Astrocyte (in vitro differentiated cells and primary cell): ENCODE results near the gene AGBL5. TPM values are rescaled to one million over a fixed set of nuclear protein-coding genes. Genes with fewer than 3 reads are reported as not detected.

ENCODE experiments used
- DNase-seq: peaks from one replicate; pipeline ENCODE4 v3.0.0-alpha.2; 2010; ENCODE audit warnings: low read depth
- FAIRE-seq: peaks from 2 replicates; lab custom pipeline; 2011; peaks lifted over from hg19 to GRCh38; lab: Jason Lieb, UNC
- H2AFZ ChIP-seq: 2 replicates; pipeline ENCODE4 v1.6.0; 2012; ENCODE audit warnings: low read depth, low read length, inconsistent platforms
- H3K27ac ChIP-seq: 2 replicates; pipeline ENCODE4 v1.5.1; 2011; ENCODE audit warnings: low read depth, low read length, inconsistent platforms
- H3K27me3 ChIP-seq: 2 replicates; pipeline ENCODE4 v1.6.0; 2011; ENCODE audit warnings: low read length, inconsistent platforms; ENCODE audit not compliant: insufficient read depth
- H3K36me3 ChIP-seq: 2 replicates; pipeline ENCODE4 v1.5.1; 2011; ENCODE audit warnings: low read length, inconsistent platforms; ENCODE audit not compliant: insufficient read depth
- H3K4me1 ChIP-seq: 2 replicates; pipeline ENCODE4 v1.5.1; 2011; ENCODE audit warnings: low read length, inconsistent platforms; ENCODE audit not compliant: insufficient read depth
- H3K4me2 ChIP-seq: 2 replicates; pipeline ENCODE4 v1.6.0; 2012; ENCODE audit warnings: low read length, inconsistent platforms
- H3K4me3 ChIP-seq: 2 replicates; pipeline ENCODE4 v1.5.1; 2011; ENCODE audit warnings: low read depth, mild to moderate bottlenecking, low read length, inconsistent platforms; ENCODE audit not compliant: insufficient read depth
- H3K79me2 ChIP-seq: 2 replicates; pipeline ENCODE4 v1.6.0; 2012; ENCODE audit warnings: mild to moderate bottlenecking, low read length, inconsistent platforms; ENCODE audit not compliant: insufficient read depth
- H3K9ac ChIP-seq: 2 replicates; pipeline ENCODE4 v1.6.0; 2012; ENCODE audit warnings: mild to moderate bottlenecking, low read length, inconsistent platforms
- H3K9me3 ChIP-seq: 2 replicates; pipeline ENCODE4 v1.5.1; 2012; ENCODE audit warnings: low read depth, mild to moderate bottlenecking, low read length, inconsistent platforms; ENCODE audit not compliant: insufficient read depth
- H4K20me1 ChIP-seq: 2 replicates; pipeline ENCODE4 v1.6.0; 2012; ENCODE audit warnings: low read length, inconsistent platforms; ENCODE audit not compliant: insufficient read depth
- H3K27ac Mint-ChIP-seq: one replicate; pipeline ENCODE4 v1.8.0; 2021; ENCODE audit warnings: mild to moderate bottlenecking, mixed read lengths; ENCODE audit not compliant: unreplicated experiment
- H3K27me3 Mint-ChIP-seq: one replicate; pipeline ENCODE4 v1.8.0; 2021; ENCODE audit warnings: low read depth, mixed read lengths; ENCODE audit not compliant: unreplicated experiment
- H3K36me3 Mint-ChIP-seq: one replicate; pipeline ENCODE4 v1.8.0; 2021; ENCODE audit warnings: low read depth, mixed read lengths; ENCODE audit not compliant: unreplicated experiment
- H3K4me1 Mint-ChIP-seq: one replicate; pipeline ENCODE4 v1.8.0; 2021; ENCODE audit warnings: low read depth, mixed read lengths; ENCODE audit not compliant: unreplicated experiment
- H3K4me3 Mint-ChIP-seq: one replicate; pipeline ENCODE4 v1.8.0; 2021; ENCODE audit warnings: mild to moderate bottlenecking, moderate library complexity, mixed read lengths; ENCODE audit not compliant: unreplicated experiment
- H3K9me3 Mint-ChIP-seq: one replicate; pipeline ENCODE4 v1.8.0; 2021; ENCODE audit warnings: mild to moderate bottlenecking, mixed read lengths; ENCODE audit not compliant: unreplicated experiment
- CTCF ChIP-seq: IDR thresholded peaks from 2 replicates; pipeline ENCODE4 v1.5.1; 2011; ENCODE audit warnings: low read depth, mild to moderate bottlenecking, inconsistent platforms, low read length, moderate library complexity; ENCODE audit not compliant: insufficient read depth
- EZH2 ChIP-seq: IDR thresholded peaks from 2 replicates; pipeline ENCODE4 v1.6.1; 2012; ENCODE audit warnings: mild to moderate bottlenecking, low read length, inconsistent platforms; ENCODE audit not compliant: insufficient read depth
- total RNA-seq: library from RNA; stranded (reverse); gene quantifications from 2 replicates; pipeline ENCODE4 v1.2.1, GENCODE V29; 2021

Gene AGBL5
- total RNA-seq, 1 donor from 2014 or later = 20.7 TPM

- Mint-ChIP-seq H3K27me3 (peaks cover 30% of the 10 kb centered on the region), H3K36me3 (peaks cover 2% of the 10 kb centered on the region), H3K27ac (no peak overlapping the region), H3K4me1 (no peaks in the 10 kb centered on the region), H3K9me3 (no peaks in the 10 kb centered on the region), H3K4me3 (no peak overlapping the region)
- no peaks in the 10 kb centered on the region for H4K20me1 ChIP-seq
- H3K79me2 ChIP-seq = no peaks in the 10 kb centered on the region
- H3K4me3 ChIP-seq = no peak overlapping the region
- H3K9ac ChIP-seq = no peak overlapping the region
- H2AFZ ChIP-seq = no peak overlapping the region
- no peak for TF ChIP-seq EZH2
- TF ChIP-seq CTCF = no peak
- H3K27ac ChIP-seq = no peak overlapping the region
- H3K36me3 ChIP-seq = no peaks in the 10 kb centered on the region
- peaks cover 10% of the 10 kb centered on the region for H3K27me3 ChIP-seq
- no peak for DNase-seq
- no peaks in the 10 kb centered on the region for H3K9me3 ChIP-seq
- no peak overlapping the region for H3K4me2 ChIP-seq
- no peaks in the 10 kb centered on the region for H3K4me1 ChIP-seq
- FAIRE-seq = no peak
These were observed 50.9 kb downstream of the AGBL5 start for GRCh38 chr2:27102329-27102728.

GRCh38 chr2:27105981-27106380 is 54.5 kb downstream of the AGBL5 start:
- Histone ChIP-seq H3K79me2 (no peaks in the 10 kb centered on the region), H3K4me1 (no peaks in the 10 kb centered on the region), H3K9ac (no peak overlapping the region), H2AFZ (no peak overlapping the region), H3K4me2 (no peak overlapping the region), H3K9me3 (no peaks in the 10 kb centered on the region), H3K27me3 (peaks cover 12% of the 10 kb centered on the region), H3K27ac (no peak overlapping the region), H4K20me1 (no peaks in the 10 kb centered on the region), H3K36me3 (no peaks in the 10 kb centered on the region), H3K4me3 (no peak overlapping the region)
- Mint-ChIP-seq H3K36me3 (peaks cover 2% of the 10 kb centered on the region), H3K27ac (no peak overlapping the region), H3K27me3 (peaks cover 34% of the 10 kb centered on the region), H3K9me3 (no peaks in the 10 kb centered on the region), H3K4me1 (no peaks in the 10 kb centered on the region), H3K4me3 (no peak overlapping the region)
- DNase-seq = no peak
- no peak for FAIRE-seq
- no peak for TF ChIP-seq EZH2

GRCh38 chr2:27108221-27108620 is 56.8 kb downstream of the AGBL5 start:
- Histone ChIP-seq H3K79me2 (no peaks in the 10 kb centered on the region), H2AFZ (no peak overlapping the region), H3K4me3 (no peak overlapping the region), H3K9ac (no peak overlapping the region), H3K36me3 (no peaks in the 10 kb centered on the region), H3K4me2 (no peak overlapping the region), H3K27ac (no peak overlapping the region), H3K4me1 (no peaks in the 10 kb centered on the region), H3K9me3 (no peaks in the 10 kb centered on the region), H4K20me1 (no peaks in the 10 kb centered on the region), H3K27me3 (peaks cover 11% of the 10 kb centered on the region)
- FAIRE-seq = no peak
- Mint-ChIP-seq H3K4me3 (no peak overlapping the region), H3K4me1 (no peaks in the 10 kb centered on the region), H3K27me3 (peaks cover 31% of the 10 kb centered on the region), H3K9me3 (no peaks in the 10 kb centered on the region), H3K27ac (no peak overlapping the region), H3K36me3 (no peaks in the 10 kb centered on the region)
- DNase-seq = no peak
- TF ChIP-seq EZH2 (no peak), CTCF (no peak)
